Fibroblast of skin of right biceps (primary cell): ENCODE measurements around the gene ENPP3.
A peak's percentile ranks its signal among the peaks of the same experiment; 100 is the strongest.
"Not testable (repeated sequence)": the region's sequence is repeated elsewhere in the genome, so short reads cannot be mapped to it uniquely, and the experiment has no call there.

Experiments
- DNase-seq: peaks from one replicate; pipeline ENCODE4 v3.0.0-alpha.2; 2013

ENPP3 gene

GRCh38 chr6:131692031-131692430, 54.9 kb downstream of the ENPP3 start:
- no peak for DNase-seq

- DNase-seq = no peak
These were observed 55.5 kb downstream of the ENPP3 start for GRCh38 chr6:131692589-131692988.

GRCh38 chr6:131693384-131693783, 56.3 kb downstream of the ENPP3 start:
- DNase-seq = no peak

DNA sequence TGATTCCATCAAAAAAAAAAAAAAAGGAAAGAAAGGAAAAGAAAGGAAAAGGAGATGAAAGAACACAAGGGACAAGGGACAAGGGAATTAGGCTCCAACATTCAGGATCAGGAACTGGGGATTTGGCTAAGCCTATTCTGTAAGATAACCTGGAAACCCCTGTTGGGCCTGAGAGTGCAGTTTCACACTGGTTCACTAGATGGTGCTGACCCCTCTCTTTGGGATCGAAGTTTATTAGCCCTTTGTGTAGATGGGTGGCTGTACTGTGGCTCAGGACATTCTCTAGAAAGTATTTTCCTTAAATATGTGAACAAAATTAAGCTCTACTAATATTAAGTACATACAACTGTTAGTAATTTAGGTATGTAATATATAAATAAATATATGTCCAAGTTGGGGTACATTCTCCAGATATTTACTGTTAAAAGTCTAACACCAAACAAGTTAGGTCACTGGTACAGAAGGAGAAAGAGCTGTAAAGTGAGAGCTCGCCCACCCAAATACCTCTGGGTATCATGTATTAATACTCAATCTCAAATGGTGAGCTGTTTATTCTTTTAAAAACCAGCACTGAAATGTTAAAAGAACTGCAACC, 57.8 kb downstream of the ENPP3 start:
- peak; percentile 68 for DNase-seq

- no peak for DNase-seq
These were observed 59.9 kb downstream of the ENPP3 start for GRCh38 chr6:131696956-131697355.

GRCh38 chr6:131700851-131701250, 63.7 kb downstream of the ENPP3 start:
- DNase-seq = not testable (repeated sequence)

GRCh38 chr6:131703905-131704304, 66.8 kb downstream of the ENPP3 start:
- DNase-seq = not testable (repeated sequence)

GRCh38 chr6:131710917-131711316, 73.8 kb downstream of the ENPP3 start, which contains the start of gene CTAGE9:
CTAGE9 (minus strand) TSS chr6:131711017; CDS start chr6:131711017, 0 bp downstream.
- not testable (repeated sequence) for DNase-seq

GRCh38 chr6:131715567-131715966, 78.5 kb downstream of the ENPP3 start:
- DNase-seq = not testable (repeated sequence)

DNA sequence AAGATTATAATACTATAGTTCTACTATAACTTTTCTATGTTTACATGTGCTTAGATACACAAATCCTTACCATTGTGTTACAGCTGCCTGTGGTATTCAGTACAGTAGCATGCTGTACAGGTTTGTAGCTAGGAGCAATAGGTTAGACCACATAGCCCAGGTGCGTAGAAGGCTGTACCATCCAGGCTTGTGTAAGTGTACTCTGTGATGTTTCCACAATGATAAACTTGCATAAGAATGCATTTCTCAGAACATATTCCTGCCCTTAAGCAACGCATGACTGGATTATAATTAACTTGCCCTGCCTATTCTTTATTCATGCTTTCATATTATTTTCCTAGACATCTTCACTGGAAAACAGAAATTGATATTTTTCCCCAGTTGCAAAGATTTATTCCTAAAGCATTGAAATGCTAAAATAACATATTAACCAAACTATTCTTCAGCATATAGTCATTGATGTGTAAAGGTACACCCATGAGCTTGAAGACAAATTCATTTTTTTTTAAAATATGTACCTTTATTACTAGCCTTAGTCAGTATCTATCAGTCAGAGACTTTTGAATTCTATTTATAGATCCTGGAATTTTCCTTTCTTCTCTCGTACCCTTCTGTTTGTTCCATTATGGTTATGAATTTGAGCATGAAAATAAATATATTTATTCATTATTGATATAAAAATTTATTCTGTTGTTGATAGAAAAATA, 80.9 kb downstream of the ENPP3 start:
- no peak for DNase-seq

DNA sequence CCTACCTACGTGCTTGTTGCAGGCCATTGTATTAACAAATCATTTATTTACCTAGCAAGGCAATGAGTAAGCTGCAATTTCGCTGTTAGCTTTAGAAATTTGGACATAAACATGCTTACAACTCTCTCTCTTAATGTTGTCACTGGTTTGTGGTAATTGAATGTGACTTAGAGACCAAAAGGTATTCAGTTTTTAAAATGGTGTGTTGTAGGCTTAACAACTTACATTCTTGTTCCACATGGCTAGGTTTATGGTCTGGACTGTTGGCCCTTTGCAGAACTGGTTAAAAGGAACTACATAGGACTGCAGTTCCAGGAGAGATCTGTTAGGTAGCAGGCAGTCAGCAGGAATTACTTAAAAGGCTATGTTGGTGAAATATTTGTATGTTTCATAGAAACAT, 84.1 kb downstream of the ENPP3 start:
- no peak for DNase-seq

- no peak for DNase-seq
These were observed 87.0 kb downstream of the ENPP3 start for GRCh38 chr6:131724114-131724513.

DNA sequence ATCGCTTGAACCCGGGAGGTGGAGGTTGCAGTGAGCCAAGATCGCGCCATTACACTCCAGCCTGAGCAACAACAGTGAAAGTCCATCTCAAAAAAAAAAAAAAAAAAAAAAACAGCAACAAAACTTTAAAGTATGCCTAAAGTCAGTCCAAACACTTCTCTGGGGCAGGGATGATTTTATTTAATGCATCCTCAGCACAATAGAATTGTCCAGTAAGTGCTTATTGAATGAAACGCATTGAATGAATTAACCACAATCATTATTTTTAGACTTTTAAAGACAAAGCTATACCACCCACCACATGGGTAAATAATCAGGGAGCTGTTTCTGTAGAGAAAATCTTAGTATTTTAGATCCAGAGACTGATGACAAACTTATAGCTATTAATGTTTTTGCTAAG, 90.4 kb downstream of the ENPP3 start:
- no peak for DNase-seq

- no peak for DNase-seq
These were observed 90.8 kb downstream of the ENPP3 start for GRCh38 chr6:131727868-131728267.

DNA sequence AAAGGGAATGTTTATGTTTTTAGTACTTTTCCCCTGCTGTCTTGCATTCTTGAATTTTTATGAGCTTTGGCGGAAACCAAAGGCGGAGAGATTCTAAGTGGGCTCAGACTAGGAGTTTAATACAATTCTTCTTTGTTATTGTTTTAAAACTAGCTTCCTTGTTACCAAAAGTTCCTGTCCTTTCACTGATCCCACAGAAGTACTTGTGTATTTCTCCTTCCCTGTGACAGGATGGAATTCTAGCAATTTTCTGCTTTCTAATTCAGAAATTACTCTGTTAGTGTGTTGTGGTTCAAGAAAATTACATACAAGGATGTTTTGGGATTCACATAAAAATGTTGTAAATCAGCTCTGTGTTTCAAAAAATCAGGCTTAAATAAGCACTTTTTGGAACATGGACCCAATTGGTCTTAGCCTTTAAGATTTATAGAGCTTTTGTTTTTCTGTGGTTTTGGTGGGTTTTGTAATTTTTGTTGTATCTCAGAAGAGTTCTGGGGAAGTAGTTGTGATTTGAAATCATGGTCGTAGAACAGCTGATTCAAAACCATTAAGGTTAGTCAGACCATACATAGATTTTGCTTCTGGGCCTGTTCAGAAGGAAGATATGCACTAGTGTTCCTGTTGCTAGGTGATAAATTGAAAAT, 91.3 kb downstream of the ENPP3 start:
- peak; percentile 48 for DNase-seq

DNA sequence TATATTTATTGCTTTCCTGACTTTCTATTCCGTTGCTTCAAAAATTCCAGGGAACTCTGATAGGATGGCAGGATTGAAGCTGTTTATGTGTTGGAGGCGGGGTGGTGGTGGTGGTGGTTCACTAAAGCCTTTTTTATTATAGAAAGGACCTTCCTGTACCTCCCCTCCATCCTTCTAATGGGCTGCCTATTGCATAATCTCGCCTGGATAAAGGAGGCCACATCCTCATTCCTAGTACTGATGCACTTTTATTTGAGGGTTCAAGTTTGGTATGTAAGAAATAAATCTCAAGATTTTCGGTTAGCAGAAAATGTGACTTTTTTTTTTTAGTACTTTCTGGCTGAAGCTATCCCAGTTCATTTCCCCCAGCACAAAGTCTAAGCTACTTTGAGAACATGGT, 92.4 kb downstream of the ENPP3 start:
- DNase-seq = peak; percentile 12

DNA sequence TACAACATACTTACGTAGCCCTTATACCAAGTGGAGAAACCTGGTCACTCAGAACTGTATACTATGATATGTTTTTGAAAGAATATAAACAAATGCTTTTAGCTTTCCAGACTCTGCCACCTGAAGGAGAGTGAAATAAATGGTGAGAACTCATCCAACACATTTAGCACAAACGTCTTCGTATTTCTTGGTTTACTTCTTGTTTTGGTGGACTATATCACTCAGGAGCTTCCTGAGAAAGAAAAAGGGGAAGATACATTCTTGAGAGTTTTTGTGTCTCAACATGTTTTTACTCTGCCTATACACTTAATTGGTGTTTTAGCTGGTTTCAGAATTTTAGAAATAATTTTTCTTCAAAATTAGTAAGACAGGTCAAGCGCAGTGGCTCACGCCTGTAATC, 93.2 kb downstream of the ENPP3 start:
- no peak for DNase-seq

GRCh38 chr6:131731224-131731623, 94.1 kb downstream of the ENPP3 start:
- DNase-seq = no peak

- peak; percentile 75 for DNase-seq
These were observed 96.4 kb downstream of the ENPP3 start for GRCh38 chr6:131733376-131734016.

DNA sequence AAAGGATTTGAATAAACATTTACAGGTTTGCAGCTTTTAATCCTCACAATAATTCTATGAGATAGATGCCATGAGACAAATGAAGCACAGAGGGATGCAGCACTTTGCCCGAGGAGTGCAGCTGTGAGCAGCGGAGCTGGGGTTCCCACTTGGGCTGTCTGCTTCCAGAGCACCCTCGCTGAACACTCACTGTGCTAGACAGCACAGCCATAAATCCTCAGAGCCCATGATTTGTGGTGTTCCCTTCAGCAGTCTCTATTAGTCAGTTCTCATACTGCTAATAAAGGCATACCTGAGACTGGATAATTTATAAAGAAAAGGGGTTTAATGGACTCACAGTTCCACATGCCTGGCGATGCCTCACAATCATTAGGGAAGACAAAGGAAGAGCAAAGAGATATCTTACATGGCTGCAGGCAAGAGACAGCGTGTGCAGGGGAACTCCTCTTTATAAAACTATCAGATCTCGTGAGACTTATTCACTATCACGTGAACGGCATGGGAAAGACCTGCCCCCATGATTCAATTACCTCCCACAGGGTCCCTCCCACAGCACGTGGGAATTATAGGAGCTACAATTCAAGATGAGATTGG, 99.0 kb downstream of the ENPP3 start:
- DNase-seq = no peak

DNA sequence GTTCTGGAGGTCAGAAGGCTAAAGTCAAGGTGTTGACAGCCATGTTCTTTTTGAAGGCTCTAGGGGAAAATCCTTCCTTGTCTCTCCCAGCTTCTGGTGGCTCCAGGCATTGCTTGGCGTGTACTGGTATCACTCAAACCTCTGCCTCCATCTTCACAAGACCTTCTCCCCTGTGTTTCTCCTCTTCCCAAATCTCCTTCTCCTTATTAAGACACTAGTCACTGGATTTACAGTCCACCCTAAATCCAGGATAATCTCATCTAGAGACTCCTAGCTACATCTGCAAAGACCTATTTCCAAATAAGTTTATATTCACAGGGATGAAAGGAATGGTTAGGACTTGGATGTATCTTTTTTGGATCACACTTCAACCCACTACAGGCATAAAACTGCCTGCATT, 99.7 kb downstream of the ENPP3 start:
- no peak for DNase-seq

DNA sequence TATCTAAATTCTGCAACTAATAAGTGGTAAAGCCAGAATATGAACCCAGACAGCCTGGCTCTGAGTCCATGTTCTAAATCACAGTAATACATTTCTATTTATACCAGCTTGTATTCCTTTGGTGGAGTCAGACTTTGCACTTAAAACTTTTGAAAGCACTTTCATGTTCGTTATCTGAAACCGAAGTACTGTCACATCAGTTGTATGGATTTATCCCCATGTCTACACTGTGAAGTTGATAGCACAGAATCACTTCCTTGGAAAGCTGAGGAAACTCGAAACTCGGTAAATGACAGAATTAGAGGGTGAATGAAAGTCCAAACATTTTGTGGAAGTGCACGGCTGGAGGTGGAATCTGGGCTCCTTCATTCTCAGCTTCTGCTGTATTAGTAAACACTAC, 102.0 kb downstream of the ENPP3 start:
- no peak for DNase-seq

DNA sequence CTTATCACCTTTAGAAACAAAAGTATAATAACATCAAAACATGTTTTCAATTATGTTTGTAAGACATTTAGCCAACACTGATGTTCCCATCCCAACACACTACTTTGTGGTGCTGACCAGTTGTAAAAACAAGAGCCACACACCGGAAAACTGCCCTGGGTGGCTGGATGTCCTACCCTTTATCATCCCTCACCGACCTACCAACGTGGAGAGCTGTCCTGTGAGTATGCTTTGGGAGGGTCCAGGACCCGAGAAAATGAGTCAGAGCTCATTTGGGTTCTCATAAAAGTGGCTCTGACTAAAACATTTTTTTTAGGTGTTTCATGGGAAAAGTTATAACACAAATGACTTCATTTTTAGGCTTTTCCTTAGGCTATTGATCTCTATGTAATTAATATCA, 103.1 kb downstream of the ENPP3 start:
- DNase-seq = peak; percentile 65
